Caco-2 (cell line): ENCODE results near the gene STX8. TPM values are rescaled to one million over a fixed set of nuclear protein-coding genes. Genes with fewer than 3 reads are reported as not detected.
"Not testable (repeated sequence)": the region's sequence is repeated elsewhere in the genome, so short reads cannot be mapped to it uniquely, and the experiment has no call there.

Experiments
- BruUV-seq: library from RNA; stranded (reverse); fragments of 400-500 nt; replicated peaks from 2 replicates; lab custom pipeline; 2021; lab: Mats Ljungman, UMichigan
- CTCF ChIA-PET: fragments of 300-600 bp; sonication (Branson Sonifier 250); formaldehyde crosslinking; loops from one replicate; lab custom pipeline; 2022; ENCODE audit warnings: antibody characterized with exemption; lab: Charles Lee
- POLR2A ChIA-PET: fragments of 300-600 bp; sonication (Branson Sonifier 250); formaldehyde crosslinking; loops from one replicate; lab custom pipeline; 2022; ENCODE audit warnings: antibody characterized with exemption; lab: Charles Lee
- DNase-seq, 2 experiments: peaks; one replicate each; pipeline versions ENCODE4 v3.0.0 to v3.0.0-alpha.2; 2020 to 2022
- H3K27me3 ChIP-seq: replicated peaks from 2 replicates; pipeline ENCODE4 v1.6.0; 2011; ENCODE audit warnings: low read length; ENCODE audit not compliant: control insufficient read depth, insufficient read depth
- H3K36me3 ChIP-seq: 2 replicates; pipeline ENCODE4 v1.5.1; 2011; ENCODE audit warnings: low read length; ENCODE audit not compliant: control insufficient read depth, insufficient read depth
- H3K4me1 ChIP-seq: fragments of 250-450 bp; sonication (Bioruptor Pico); 2 replicates; pipeline ENCODE4 v1.5.1; 2020; ENCODE audit warnings: mild to moderate bottlenecking
- H3K4me3 ChIP-seq: 2 replicates; pipeline ENCODE4 v1.5.1; 2011; ENCODE audit warnings: low read depth, mild to moderate bottlenecking, control low read depth, low read length
- H3K9me3 ChIP-seq: fragments of 250-450 bp; sonication (Bioruptor Pico); 2 replicates; pipeline ENCODE4 v1.5.1; 2020; ENCODE audit warnings: mild to moderate bottlenecking, moderate library complexity
- H3K27ac Mint-ChIP-seq: one replicate; pipeline ENCODE4 v1.8.0; 2022; ENCODE audit warnings: mixed read lengths; ENCODE audit not compliant: unreplicated experiment
- H3K27me3 Mint-ChIP-seq: one replicate; pipeline ENCODE4 v1.8.0; 2022; ENCODE audit warnings: mixed read lengths; ENCODE audit not compliant: insufficient read depth, unreplicated experiment
- H3K36me3 Mint-ChIP-seq: one replicate; pipeline ENCODE4 v1.8.0; 2022; ENCODE audit warnings: mild to moderate bottlenecking, mixed read lengths; ENCODE audit not compliant: insufficient read depth, unreplicated experiment
- H3K4me1 Mint-ChIP-seq: one replicate; pipeline ENCODE4 v1.8.0; 2022; ENCODE audit warnings: low read depth, mixed read lengths; ENCODE audit not compliant: unreplicated experiment
- H3K4me3 Mint-ChIP-seq: one replicate; pipeline ENCODE4 v1.8.0; 2022; ENCODE audit warnings: mild to moderate bottlenecking, moderate library complexity, mixed read lengths; ENCODE audit not compliant: unreplicated experiment
- H3K9me3 Mint-ChIP-seq: one replicate; pipeline ENCODE4 v1.8.0; 2022; ENCODE audit warnings: mixed read lengths; ENCODE audit not compliant: unreplicated experiment
- CTCF ChIP-seq, 2 experiments: fragments of 200-600 bp in 1 of 2; IDR thresholded peaks; 1 replicate in 1 of 2; 2 replicates in 1 of 2; pipeline versions ENCODE4 v1.5.1 to v1.8.0; 2011 to 2022; ENCODE audit warnings: antibody characterized with exemption in 1 of 2, control low read depth in 1 of 2, inconsistent platforms in 1 of 2, low read depth in 1 of 2, low read length in 1 of 2, mild to moderate bottlenecking in 1 of 2, moderate library complexity in 1 of 2; ENCODE audit not compliant: insufficient read depth in 1 of 2, severe bottlenecking in 1 of 2, unreplicated experiment in 1 of 2
- intact Hi-C: fragments of 100-400 bp; cut with micrococcal nuclease; formaldehyde crosslinking; loops from one replicate; pipeline ENCODE4 v1.10.0; 2022; ENCODE audit not compliant: unreplicated experiment
- total RNA-seq: library from RNA; stranded (reverse); gene quantifications from 2 replicates; pipeline ENCODE4 v1.2.3, GENCODE V29; 2022

Gene STX8
- total RNA-seq, 1 experiment from 2014 or later = 22.6 TPM

GRCh38 chr17:9380361-9380760 is 195.3 kb downstream of the STX8 start:
- Mint-ChIP-seq H3K9me3 (no peaks in the 10 kb centered on the region), H3K27me3 (no peaks in the 10 kb centered on the region), H3K4me1 (no peaks in the 10 kb centered on the region), H3K36me3 (no peaks in the 10 kb centered on the region), H3K4me3 (no peak overlapping the region), H3K27ac (no peak overlapping the region)
- H3K4me3 ChIP-seq = no peak overlapping the region
- POLR2A ChIA-PET = no interaction called here
- TF ChIP-seq CTCF (IDR thresholded peaks at IDR 0.05; ENCODE audit: insufficient read depth in 1 of 2, low read depth in 1 of 2, low read length in 1 of 2, severe bottlenecking in 1 of 2, unreplicated experiment in 1 of 2) = no peak
- H3K4me1 ChIP-seq = no peaks in the 10 kb centered on the region
- intact Hi-C loops = no loop called here
- no peaks in the 10 kb centered on the region for H3K9me3 ChIP-seq
- no peaks in the 10 kb centered on the region for H3K36me3 ChIP-seq
- CTCF ChIA-PET = no interaction called here
- H3K27me3 ChIP-seq = no peaks in the 10 kb centered on the region
- DNase-seq = no peak
- BruUV-seq = no TSS peak

DNA sequence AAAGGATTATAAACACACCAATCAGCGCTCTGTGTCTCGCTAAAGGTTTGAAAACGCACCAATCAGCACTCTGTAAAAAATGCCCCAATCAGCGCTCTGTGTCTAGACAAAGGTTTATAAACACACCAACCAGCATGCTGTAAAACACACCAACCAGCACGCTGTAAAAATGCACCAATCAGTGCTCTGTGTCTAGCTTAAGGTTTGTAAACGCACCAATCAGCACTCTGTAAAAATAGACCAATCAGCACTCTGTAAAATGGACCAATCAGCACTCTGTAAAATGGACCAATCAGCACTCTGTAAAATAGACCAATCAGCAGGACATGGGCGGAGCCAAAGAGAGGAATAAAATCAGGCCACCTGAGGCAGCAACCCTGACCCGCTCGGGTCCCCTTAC is 199.4 kb downstream of the STX8 start:
- H3K27me3 Mint-ChIP-seq, H3K9me3 Mint-ChIP-seq, intact Hi-C loops, BruUV-seq, H3K4me1 ChIP-seq, H3K36me3 ChIP-seq, H3K4me3 Mint-ChIP-seq, POLR2A ChIA-PET, H3K27me3 ChIP-seq, H3K27ac Mint-ChIP-seq, H3K36me3 Mint-ChIP-seq, H3K9me3 ChIP-seq, H3K4me3 ChIP-seq, CTCF ChIA-PET, H3K4me1 Mint-ChIP-seq: not testable (repeated sequence)
- peak in 1 of 2 experiments; percentile 1 for DNase-seq

- Mint-ChIP-seq H3K27ac (no peak overlapping the region), H3K36me3 (no peaks in the 10 kb centered on the region), H3K4me1 (no peaks in the 10 kb centered on the region), H3K9me3 (no peaks in the 10 kb centered on the region), H3K27me3 (no peaks in the 10 kb centered on the region), H3K4me3 (no peak overlapping the region)
- H3K27me3 ChIP-seq = no peaks in the 10 kb centered on the region
- H3K9me3 ChIP-seq = no peaks in the 10 kb centered on the region
- CTCF ChIA-PET = no interaction called here
- no peaks in the 10 kb centered on the region for H3K36me3 ChIP-seq
- no peak overlapping the region for H3K4me3 ChIP-seq
- DNase-seq = no peak
- TF ChIP-seq CTCF (IDR thresholded peaks at IDR 0.05; ENCODE audit: insufficient read depth in 1 of 2, low read depth in 1 of 2, low read length in 1 of 2, severe bottlenecking in 1 of 2, unreplicated experiment in 1 of 2) = no peak
- no TSS peak for BruUV-seq
- intact Hi-C loops = no loop called here
- H3K4me1 ChIP-seq = no peaks in the 10 kb centered on the region
- POLR2A ChIA-PET = no interaction called here
These were observed 204.6 kb downstream of the STX8 start for GRCh38 chr17:9371019-9371418.

DNA sequence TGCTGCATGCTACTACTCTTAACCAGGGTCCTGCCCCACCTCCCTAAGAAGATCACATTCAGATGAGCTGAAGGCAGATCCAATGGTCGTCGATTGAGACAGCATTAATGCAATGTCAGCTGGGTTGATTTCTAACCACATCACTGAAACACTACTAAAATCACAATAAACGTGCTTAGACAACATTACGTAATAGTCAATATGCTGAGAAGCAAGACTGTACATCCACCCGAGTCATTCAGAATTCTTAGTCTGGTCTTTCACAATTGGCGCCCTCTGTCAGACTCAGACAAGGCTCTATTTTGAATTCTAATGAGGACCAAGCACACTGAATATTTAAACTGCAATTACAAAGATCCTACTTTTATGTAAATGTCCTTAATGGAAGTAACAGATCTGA is 205.2 kb downstream of the STX8 start:
- H3K4me1 Mint-ChIP-seq = no peaks in the 10 kb centered on the region
- CTCF ChIA-PET = no interaction called here
- peak in 1 of 2 experiments; percentile 1 for DNase-seq
- intact Hi-C loops = no loop called here
- H3K9me3 Mint-ChIP-seq = no peaks in the 10 kb centered on the region
- Histone ChIP-seq H3K27me3 (no peaks in the 10 kb centered on the region), H3K4me1 (no peaks in the 10 kb centered on the region), H3K36me3 (no peaks in the 10 kb centered on the region), H3K9me3 (no peaks in the 10 kb centered on the region), H3K4me3 (no peak overlapping the region)
- POLR2A ChIA-PET = no interaction called here
- no peak overlapping the region for H3K27ac Mint-ChIP-seq
- no peaks in the 10 kb centered on the region for H3K36me3 Mint-ChIP-seq
- H3K4me3 Mint-ChIP-seq = no peak overlapping the region
- no peak for TF ChIP-seq CTCF (IDR thresholded peaks at IDR 0.05; ENCODE audit: insufficient read depth in 1 of 2, low read depth in 1 of 2, low read length in 1 of 2, severe bottlenecking in 1 of 2, unreplicated experiment in 1 of 2)
- no TSS peak for BruUV-seq
- H3K27me3 Mint-ChIP-seq = no peaks in the 10 kb centered on the region
